Ovary (tissue), 9 donors: Measurements from ENCODE around the gene PRDX2. TPM values are rescaled to one million over a fixed set of nuclear protein-coding genes. Genes with fewer than 3 reads are reported as not detected.

Experiments used
- DNase-seq, 5 donors: peaks; one replicate each; pipeline ENCODE4 v3.0.0-alpha.2; 2019 to 2020
- H3K27ac ChIP-seq, 2 donors: fragments of 200-600 bp; one replicate each; pipeline versions ENCODE4 v1.5.1 to v1.8.0; 2019 to 2022
- H3K27me3 ChIP-seq: fragments of 200-600 bp; one replicate; pipeline ENCODE4 v1.8.0; 2022
- H3K36me3 ChIP-seq: fragments of 200-600 bp; sonication (generic); one replicate; pipeline ENCODE4 v1.5.1; 2019
- H3K4me1 ChIP-seq: one replicate; pipeline ENCODE4 v1.8.1; 2013; ENCODE audit warnings: mild to moderate bottlenecking, moderate library complexity; ENCODE audit not compliant: insufficient read depth
- H3K4me3 ChIP-seq: fragments of 200-600 bp; sonication (generic); one replicate; pipeline ENCODE4 v1.5.1; 2017
- H3K9me3 ChIP-seq, 2 donors: fragments of 200-600 bp in 1 of 2; sonication (generic) in 1 of 2; one replicate each; pipeline versions ENCODE4 v1.5.1 to v1.8.1; 2013 to 2019; ENCODE audit warnings: mild to moderate bottlenecking in 1 of 2, moderate library complexity in 1 of 2
- CTCF ChIP-seq, 3 donors: fragments of 450-650 bp in 2 of 3; fragments of 200-600 bp in 1 of 3; IDR thresholded peaks; one replicate each; pipeline versions ENCODE4 v1.5.1 to v1.8.0; 2016 to 2022; ENCODE audit warnings: antibody characterized with exemption in 3 of 3, mild to moderate bottlenecking in 1 of 3
- EP300 ChIP-seq: sonication (generic); formaldehyde crosslinking; IDR thresholded peaks from one replicate; pipeline ENCODE4 v1.6.1; 2017; ENCODE audit warnings: antibody characterized with exemption
- POLR2A ChIP-seq: fragments of 450-650 bp; IDR thresholded peaks from one replicate; pipeline ENCODE4 v1.6.1; 2017; ENCODE audit warnings: antibody characterized with exemption, mild to moderate bottlenecking, moderate library complexity
- WGBS, 3 donors: extraction: QIAGEN DNeasy Blood & Tissue Kit in 1 of 3; methylation state at CpG; one replicate each; pipeline versions ENCODE4 v1.1.5 to v1.1.7; 2013 to 2017; 5-methylcytosine and 5-hydroxymethylcytosine counted together
- intact Hi-C, 4 donors: fragments of 100-400 bp; cut with DNase I; formaldehyde crosslinking; loops; one replicate each; pipeline versions ENCODE4 v1.11.0 to v1.15.1; 2022 to 2023
- polyA plus RNA-seq, 2 donors: library from polyadenylated mRNA; stranded (reverse); fragments of 200-250 nt in 1 of 2; fragments of 350-450 nt in 1 of 2; fragmentation: Illumina TruSeq in 1 of 2; extraction: RNeasy Lipid Tissue Mini Kit (QIAGEN cat#74804) in 1 of 2; gene quantifications; one replicate each; pipeline ENCODE4 v1.2.3, GENCODE V29; 2013 to 2014
- total RNA-seq, 7 donors: library from RNA; depleted of rRNA in 2 of 7; stranded (reverse); fragments of >200 nt in 2 of 7; fragmentation: NEBNext Ultra II Directional in 3 of 7; extraction: Animal tissue kit (Norgen Biotek cat#: 25700) in 3 of 7; gene quantifications; one replicate each; pipeline versions ENCODE4 v1.1.0 to v1.2.4, GENCODE V29; 2016 to 2023
- donor health status: DM: no; HTN: no; CAD: no; lungs with moderate emphysema.
- donor health status: DM: no; HTN: no; CAD: no.
- donor health status: Bipolar disorder and iron deficiency.
- donor health status: DM: yes; HTN: yes; CAD: no.
- donor health status: DM: no; HTN: no; CAD: no.
- donor health status: DM: yes; HTN: yes; CAD: no.

Gene PRDX2
- total and polyA plus RNA-seq, 9 donors: 98.3 to 321 (median 237) TPM

GRCh38 chr19:12754465-12755196 lies 47.0 kb downstream of the PRDX2 start:
- no peak overlapping the region for H3K27ac ChIP-seq
- DNase-seq: no peak
- 65 to 75% (median 69%) methylated on average over 50 of the region's 50 CpGs for WGBS, 3 donors
- H3K27me3 ChIP-seq: no peaks in the 10 kb centered on the region
- intact Hi-C loops: no loop called here
- peaks cover 3% of the 10 kb centered on the region for H3K4me1 ChIP-seq
- no peak for TF ChIP-seq EP300
- no peaks in the 10 kb centered on the region for H3K9me3 ChIP-seq
- H3K4me3 ChIP-seq: no peak overlapping the region
- no peaks in the 10 kb centered on the region for H3K36me3 ChIP-seq

- 71 to 78% (median 76%) methylated on average over 23 of the region's 23 CpGs for WGBS, 3 donors
These were observed 49.4 kb downstream of the PRDX2 start for GRCh38 chr19:12752056-12752781.

GRCh38 chr19:12751635-12752034 lies 50.0 kb downstream of the PRDX2 start, which contains the start of gene BEST2:
Gene BEST2, plus strand, starts transcription at chr19:12751791. Its CDS starts 802 bp downstream, at chr19:12752593.
- Histone ChIP-seq H3K36me3 (no peaks in the 10 kb centered on the region), H3K4me3 (no peak within 1 kb of the TSS), H3K9me3 (peaks cover 0 to 12% of the 10 kb centered on the region in 2 donors), H3K4me1 (no peaks in the 10 kb centered on the region), H3K27me3 (no peaks in the 10 kb centered on the region), H3K27ac (no peak within 1 kb of the TSS)
- TF ChIP-seq CTCF (IDR thresholded peaks at IDR 0.05) (no peak), POLR2A (no peak), EP300 (no peak)
- WGBS, 3 donors: 32 to 43% (median 38%) methylated on average over 14 of the region's 14 CpGs
- intact Hi-C loops: no loop called here
- no peak for DNase-seq

More at GRCh38 chr19:12752056-12752781, 49.4 kb downstream of the PRDX2 start:
- no peaks in the 10 kb centered on the region for H3K4me1 ChIP-seq
- intact Hi-C loops: no loop called here
- DNase-seq: no peak
- TF ChIP-seq CTCF (IDR thresholded peaks at IDR 0.05) (no peak), POLR2A (no peak), EP300 (no peak)
- no peaks in the 10 kb centered on the region for H3K27me3 ChIP-seq
- no peak overlapping the region for H3K27ac ChIP-seq
- H3K36me3 ChIP-seq: no peaks in the 10 kb centered on the region
- no peak overlapping the region for H3K4me3 ChIP-seq
- peaks cover 0 to 9% of the 10 kb centered on the region in 2 donors for H3K9me3 ChIP-seq

- Histone ChIP-seq H3K27me3 (no peaks in the 10 kb centered on the region), H3K36me3 (no peaks in the 10 kb centered on the region), H3K9me3 (peaks cover 0 to 12% of the 10 kb centered on the region in 2 donors), H3K27ac (no peak overlapping the region), H3K4me3 (no peak overlapping the region), H3K4me1 (no peaks in the 10 kb centered on the region)
- TF ChIP-seq EP300 (no peak), POLR2A (no peak), CTCF (IDR thresholded peaks at IDR 0.05) (no peak)
- intact Hi-C loops: no loop called here
- 51 to 67% (median 60%) methylated on average over 9 of the region's 9 CpGs for WGBS, 3 donors
- DNase-seq: no peak
These were observed 50.7 kb downstream of the PRDX2 start for GRCh38 chr19:12750851-12751250.
